Keratinocyte (primary cell): Measurements from ENCODE around the gene SPHK2. TPM values are rescaled to one million over a fixed set of nuclear protein-coding genes. Genes with fewer than 3 reads are reported as not detected.

Experiments
- DNase-seq: peaks from one replicate; pipeline ENCODE4 v3.0.0-alpha.2; 2011; ENCODE audit warnings: low read depth, missing footprints, low spot score
- FAIRE-seq: peaks from 2 replicates; lab custom pipeline; 2011; peaks lifted over from hg19 to GRCh38; lab: Jason Lieb, UNC
- H2AFZ ChIP-seq: 2 replicates; pipeline ENCODE4 v1.6.0; 2012; ENCODE audit warnings: low read length, control low read depth, inconsistent platforms; ENCODE audit not compliant: control insufficient read depth
- H3K27ac ChIP-seq: 2 replicates; pipeline ENCODE4 v1.5.1; 2011; ENCODE audit warnings: low read length; ENCODE audit not compliant: control insufficient read depth, insufficient read depth
- H3K27me3 ChIP-seq: 3 replicates; pipeline ENCODE4 v1.6.0; 2011; ENCODE audit warnings: low read length; ENCODE audit not compliant: control insufficient read depth, insufficient read depth; ENCODE audit errors: extremely low read depth
- H3K36me3 ChIP-seq, 2 experiments: 2 replicates in 1 of 2; 3 replicates in 1 of 2; pipeline ENCODE4 v1.5.1; 2011; ENCODE audit warnings: low read length in 2 of 2, mild to moderate bottlenecking in 1 of 2; ENCODE audit not compliant: control insufficient read depth in 2 of 2, insufficient read depth in 2 of 2; ENCODE audit errors: extremely low read depth in 1 of 2
- H3K4me1 ChIP-seq: 3 replicates; pipeline ENCODE4 v1.5.1; 2011; ENCODE audit warnings: low read length; ENCODE audit not compliant: control insufficient read depth, insufficient read depth; ENCODE audit errors: extremely low read depth
- H3K4me2 ChIP-seq: 3 replicates; pipeline ENCODE4 v1.6.0; 2011; ENCODE audit warnings: low read depth, low read length; ENCODE audit not compliant: control insufficient read depth, insufficient read depth; ENCODE audit errors: extremely low read depth
- H3K4me3 ChIP-seq, 3 experiments: fragments of 200-600 bp in 1 of 3; sonication (generic) in 1 of 3; 2 replicates in 2 of 3; 3 replicates in 1 of 3; pipeline ENCODE4 v1.5.1; 2011 to 2016; ENCODE audit warnings: low read length in 3 of 3, mild to moderate bottlenecking in 3 of 3, control low read depth in 2 of 3, inconsistent platforms in 1 of 3, low read depth in 1 of 3, mixed read lengths in 1 of 3, mixed run types in 1 of 3, moderate library complexity in 1 of 3; ENCODE audit not compliant: control insufficient read depth in 2 of 3, insufficient read depth in 2 of 3; ENCODE audit errors: extremely low read depth in 1 of 3
- H3K79me2 ChIP-seq: 2 replicates; pipeline ENCODE4 v1.6.0; 2012; ENCODE audit warnings: low read length; ENCODE audit not compliant: control insufficient read depth, insufficient read depth
- H3K9ac ChIP-seq: 3 replicates; pipeline ENCODE4 v1.6.0; 2011; ENCODE audit warnings: low read length; ENCODE audit not compliant: control insufficient read depth, insufficient read depth; ENCODE audit errors: extremely low read depth
- H3K9me1 ChIP-seq: 3 replicates; pipeline ENCODE4 v1.6.0; 2011; ENCODE audit warnings: low read length; ENCODE audit not compliant: control insufficient read depth, insufficient read depth; ENCODE audit errors: extremely low read depth
- H3K9me3 ChIP-seq: 2 replicates; pipeline ENCODE4 v1.5.1; 2012; ENCODE audit warnings: low read depth, low read length; ENCODE audit not compliant: control insufficient read depth
- H4K20me1 ChIP-seq: 3 replicates; pipeline ENCODE4 v1.6.0; 2011; ENCODE audit warnings: low read length; ENCODE audit not compliant: control insufficient read depth, insufficient read depth; ENCODE audit errors: extremely low read depth
- EZH2 ChIP-seq: IDR thresholded peaks from one replicate; pipeline ENCODE4 v1.6.1; 2012; ENCODE audit warnings: inconsistent platforms, mild to moderate bottlenecking, low read length, moderate library complexity
- dilution Hi-C: fragments of 300-500 bp; cut with MboI; formaldehyde crosslinking; loops from one replicate; pipeline ENCODE4 v1.7.0; 2020; ENCODE audit warnings: low sequenced_read_pairs; ENCODE audit not compliant: extremely low pct_ligation_motif_present
- polyA plus RNA-seq, 5 experiments: library from polyadenylated mRNA; depleted of rRNA in 3 of 5; stranded (reverse) in 3 of 5; stranded (forward) in 1 of 5; unstranded in 1 of 5; fragments of >200 nt; gene quantifications; 1 replicate in 1 of 5; 2 replicates in 3 of 5; 3 replicates in 1 of 5; pipeline versions ENCODE4 v1.2.1 to v1.2.3, GENCODE V29; 2011 to 2012; ENCODE audit warnings: missing spikeins in 2 of 5, low read depth in 1 of 5, low replicate concordance in 1 of 5
- TF ChIP-seq, protein P1 (sequence below), 3 experiments: IDR thresholded peaks in 1 of 3; conservative IDR thresholded peaks in 1 of 3; optimal IDR thresholded peaks in 1 of 3; 2 replicates in 2 of 3; 3 replicates in 1 of 3; pipeline versions ENCODE3 to v1.5.1; 2011; ENCODE audit warnings: low read length in 3 of 3, mild to moderate bottlenecking in 3 of 3, moderate library complexity in 2 of 3, control low read depth in 1 of 3, inconsistent platforms in 1 of 3; ENCODE audit not compliant: insufficient read depth in 2 of 3; ENCODE audit errors: extremely low read depth in 1 of 3

The SPHK2 gene
- polyA plus RNA-seq, 1 donor (not counting 4 experiments of a cell fraction or from before 2014, with no cell fraction given) = 2.8 TPM

DNA sequence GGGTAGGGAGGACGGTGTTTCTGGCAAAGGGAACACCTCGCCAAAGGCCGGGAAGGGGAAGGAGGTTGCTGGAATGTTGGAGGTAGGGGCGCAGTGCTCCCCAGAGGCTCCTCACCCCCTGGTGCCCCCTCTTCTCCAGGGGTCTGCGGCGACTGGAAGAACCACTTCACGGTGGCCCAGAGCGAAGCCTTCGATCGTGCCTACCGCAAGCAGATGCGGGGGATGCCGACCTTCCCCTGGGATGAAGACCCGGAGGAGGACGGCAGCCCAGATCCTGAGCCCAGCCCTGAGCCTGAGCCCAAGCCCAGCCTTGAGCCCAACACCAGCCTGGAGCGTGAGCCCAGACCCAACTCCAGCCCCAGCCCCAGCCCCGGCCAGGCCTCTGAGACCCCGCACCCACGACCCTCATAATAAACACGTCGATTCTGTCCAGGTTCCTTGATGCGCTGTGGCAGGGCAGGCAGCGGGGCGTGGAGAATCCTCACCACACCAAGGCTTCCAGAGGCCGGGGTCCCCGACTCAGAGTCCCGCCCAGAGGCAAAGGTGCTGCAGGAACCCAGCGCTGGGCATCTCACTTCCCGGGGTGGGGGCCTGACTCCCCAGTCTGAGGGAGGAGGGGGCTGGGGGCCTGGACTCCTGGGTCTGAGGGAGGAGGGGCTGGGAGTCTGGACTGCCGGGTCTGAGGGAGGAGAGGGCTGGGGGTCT is 20.2 kb upstream of the SPHK2 start:
- no peak overlapping the region for H3K4me3 ChIP-seq
- no peak overlapping the region for H3K4me2 ChIP-seq
- no peak overlapping the region for H3K9ac ChIP-seq
- H3K79me2 ChIP-seq = no peaks in the 10 kb centered on the region
- dilution Hi-C loops = no loop called here
- H3K9me1 ChIP-seq = no peaks in the 10 kb centered on the region
- H3K27ac ChIP-seq = no peak overlapping the region
- TF ChIP-seq EZH2 = no peak
- TF ChIP-seq, protein P1, sequence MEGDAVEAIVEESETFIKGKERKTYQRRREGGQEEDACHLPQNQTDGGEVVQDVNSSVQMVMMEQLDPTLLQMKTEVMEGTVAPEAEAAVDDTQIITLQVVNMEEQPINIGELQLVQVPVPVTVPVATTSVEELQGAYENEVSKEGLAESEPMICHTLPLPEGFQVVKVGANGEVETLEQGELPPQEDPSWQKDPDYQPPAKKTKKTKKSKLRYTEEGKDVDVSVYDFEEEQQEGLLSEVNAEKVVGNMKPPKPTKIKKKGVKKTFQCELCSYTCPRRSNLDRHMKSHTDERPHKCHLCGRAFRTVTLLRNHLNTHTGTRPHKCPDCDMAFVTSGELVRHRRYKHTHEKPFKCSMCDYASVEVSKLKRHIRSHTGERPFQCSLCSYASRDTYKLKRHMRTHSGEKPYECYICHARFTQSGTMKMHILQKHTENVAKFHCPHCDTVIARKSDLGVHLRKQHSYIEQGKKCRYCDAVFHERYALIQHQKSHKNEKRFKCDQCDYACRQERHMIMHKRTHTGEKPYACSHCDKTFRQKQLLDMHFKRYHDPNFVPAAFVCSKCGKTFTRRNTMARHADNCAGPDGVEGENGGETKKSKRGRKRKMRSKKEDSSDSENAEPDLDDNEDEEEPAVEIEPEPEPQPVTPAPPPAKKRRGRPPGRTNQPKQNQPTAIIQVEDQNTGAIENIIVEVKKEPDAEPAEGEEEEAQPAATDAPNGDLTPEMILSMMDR (optimal IDR thresholded peaks at IDR 0.05 in 1 of 3, IDR thresholded peaks at IDR 0.05 in 1 of 3, conservative IDR thresholded peaks at IDR 0.05 in 1 of 3; ENCODE audit: extremely low read depth in 1 of 3, insufficient read depth in 2 of 3, low read length in 3 of 3) = no peak
- H3K9me3 ChIP-seq = no peaks in the 10 kb centered on the region
- no peak for FAIRE-seq
- no peaks in the 10 kb centered on the region for H4K20me1 ChIP-seq
- no peaks in the 10 kb centered on the region for H3K36me3 ChIP-seq
- no peak overlapping the region for H2AFZ ChIP-seq
- DNase-seq = no peak
- no peaks in the 10 kb centered on the region for H3K4me1 ChIP-seq
- H3K27me3 ChIP-seq = no peaks in the 10 kb centered on the region

DNA sequence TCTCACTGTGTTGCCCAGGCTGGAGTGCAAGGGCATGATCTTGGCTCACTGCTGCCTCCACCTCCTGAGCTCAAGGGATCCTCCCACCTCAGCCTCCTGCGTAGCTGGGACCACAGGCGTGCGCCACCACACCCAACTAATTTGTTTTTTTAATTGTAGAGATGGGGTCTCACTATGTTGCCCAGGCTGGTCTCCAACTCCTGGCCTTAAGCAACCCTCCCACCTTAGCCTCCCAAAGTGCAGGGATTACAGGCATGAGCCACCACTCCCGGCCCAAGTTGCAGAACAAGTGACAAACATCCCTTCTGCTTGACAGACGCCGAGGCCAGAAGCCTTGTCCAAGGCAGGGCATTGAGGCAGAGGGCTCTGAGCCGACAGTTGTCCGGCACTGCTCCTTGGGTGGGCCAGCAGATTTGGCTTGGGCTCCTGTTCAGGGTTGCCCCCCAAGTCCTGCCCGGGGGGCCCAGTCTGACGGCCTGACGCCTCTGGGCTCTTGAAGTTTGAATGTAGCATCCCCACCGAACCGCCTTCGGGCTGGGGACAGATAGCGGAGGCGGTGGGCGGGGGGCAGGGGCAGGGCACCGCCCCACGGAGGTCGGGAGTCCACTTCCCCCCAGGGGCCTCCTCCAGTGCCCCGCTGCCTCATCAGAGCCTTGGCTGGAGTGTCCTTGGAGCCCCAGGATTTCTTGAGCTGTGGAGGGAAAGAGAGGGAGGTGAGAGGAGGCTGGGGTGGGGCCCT is 18.5 kb upstream of the SPHK2 start:
- dilution Hi-C loops = no loop called here
- Histone ChIP-seq H4K20me1 (no peaks in the 10 kb centered on the region), H3K36me3 (no peaks in the 10 kb centered on the region), H3K4me2 (no peak overlapping the region), H3K9me1 (no peaks in the 10 kb centered on the region), H3K9me3 (no peaks in the 10 kb centered on the region), H2AFZ (no peak overlapping the region), H3K27me3 (no peaks in the 10 kb centered on the region), H3K79me2 (no peaks in the 10 kb centered on the region), H3K27ac (no peak overlapping the region), H3K4me3 (no peak overlapping the region), H3K9ac (no peak overlapping the region), H3K4me1 (no peaks in the 10 kb centered on the region)
- FAIRE-seq (no peak), DNase-seq (no peak)
- no peak for TF ChIP-seq EZH2
- TF ChIP-seq, protein P1 (optimal IDR thresholded peaks at IDR 0.05 in 1 of 3, IDR thresholded peaks at IDR 0.05 in 1 of 3, conservative IDR thresholded peaks at IDR 0.05 in 1 of 3; ENCODE audit: extremely low read depth in 1 of 3, insufficient read depth in 2 of 3, low read length in 3 of 3) = no peak
